Nephron progenitor cell (in vitro differentiated cells): ENCODE data around the gene KBTBD12.
A peak's percentile ranks its signal among the peaks of the same experiment; 100 is the strongest.
"Not testable (repeated sequence)": the region's sequence is repeated elsewhere in the genome, so short reads cannot be mapped to it uniquely, and the experiment has no call there.

Experiments
- DNase-seq: peaks from one replicate; pipeline ENCODE4 v3.0.0; 2021
- H3K27ac Mint-ChIP-seq: 2 replicates; pipeline ENCODE4 v1.8.0; 2021; ENCODE audit warnings: mild to moderate bottlenecking, moderate library complexity, mixed read lengths
- H3K27me3 Mint-ChIP-seq: 2 replicates; pipeline ENCODE4 v1.8.0; 2021; ENCODE audit warnings: mild to moderate bottlenecking, low read depth, mixed read lengths; ENCODE audit not compliant: poor library complexity
- H3K36me3 Mint-ChIP-seq: 2 replicates; pipeline ENCODE4 v1.8.0; 2021; ENCODE audit warnings: low read depth, mixed read lengths
- H3K4me1 Mint-ChIP-seq: 2 replicates; pipeline ENCODE4 v1.8.0; 2021; ENCODE audit warnings: mixed read lengths
- H3K4me3 Mint-ChIP-seq: 2 replicates; pipeline ENCODE4 v1.8.0; 2021; ENCODE audit warnings: mild to moderate bottlenecking, moderate library complexity, mixed read lengths
- H3K9me3 Mint-ChIP-seq: 2 replicates; pipeline ENCODE4 v1.8.0; 2021; ENCODE audit warnings: mild to moderate bottlenecking, moderate library complexity, mixed read lengths
- TF ChIP-seq, protein P1 (sequence below): fragments of 200-600 bp; sonication (generic); IDR thresholded peaks from 2 replicates; pipeline ENCODE4 v1.5.0; 2021; ENCODE audit warnings: antibody characterized with exemption

KBTBD12 gene, protein sequence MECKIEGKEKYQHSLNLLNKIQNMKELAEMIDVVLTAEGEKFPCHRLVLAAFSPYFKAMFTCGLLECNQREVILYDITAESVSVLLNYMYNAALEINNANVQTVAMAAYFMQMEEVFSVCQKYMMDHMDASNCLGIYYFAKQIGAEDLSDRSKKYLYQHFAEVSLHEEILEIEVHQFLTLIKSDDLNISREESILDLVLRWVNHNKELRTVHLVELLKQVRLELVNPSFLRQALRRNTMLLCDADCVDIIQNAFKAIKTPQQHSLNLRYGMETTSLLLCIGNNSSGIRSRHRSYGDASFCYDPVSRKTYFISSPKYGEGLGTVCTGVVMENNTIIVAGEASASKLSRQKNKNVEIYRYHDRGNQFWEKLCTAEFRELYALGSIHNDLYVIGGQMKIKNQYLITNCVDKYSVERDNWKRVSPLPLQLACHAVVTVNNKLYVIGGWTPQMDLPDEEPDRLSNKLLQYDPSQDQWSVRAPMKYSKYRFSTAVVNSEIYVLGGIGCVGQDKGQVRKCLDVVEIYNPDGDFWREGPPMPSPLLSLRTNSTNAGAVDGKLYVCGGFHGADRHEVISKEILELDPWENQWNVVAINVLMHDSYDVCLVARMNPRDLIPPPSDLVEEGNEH

DNA sequence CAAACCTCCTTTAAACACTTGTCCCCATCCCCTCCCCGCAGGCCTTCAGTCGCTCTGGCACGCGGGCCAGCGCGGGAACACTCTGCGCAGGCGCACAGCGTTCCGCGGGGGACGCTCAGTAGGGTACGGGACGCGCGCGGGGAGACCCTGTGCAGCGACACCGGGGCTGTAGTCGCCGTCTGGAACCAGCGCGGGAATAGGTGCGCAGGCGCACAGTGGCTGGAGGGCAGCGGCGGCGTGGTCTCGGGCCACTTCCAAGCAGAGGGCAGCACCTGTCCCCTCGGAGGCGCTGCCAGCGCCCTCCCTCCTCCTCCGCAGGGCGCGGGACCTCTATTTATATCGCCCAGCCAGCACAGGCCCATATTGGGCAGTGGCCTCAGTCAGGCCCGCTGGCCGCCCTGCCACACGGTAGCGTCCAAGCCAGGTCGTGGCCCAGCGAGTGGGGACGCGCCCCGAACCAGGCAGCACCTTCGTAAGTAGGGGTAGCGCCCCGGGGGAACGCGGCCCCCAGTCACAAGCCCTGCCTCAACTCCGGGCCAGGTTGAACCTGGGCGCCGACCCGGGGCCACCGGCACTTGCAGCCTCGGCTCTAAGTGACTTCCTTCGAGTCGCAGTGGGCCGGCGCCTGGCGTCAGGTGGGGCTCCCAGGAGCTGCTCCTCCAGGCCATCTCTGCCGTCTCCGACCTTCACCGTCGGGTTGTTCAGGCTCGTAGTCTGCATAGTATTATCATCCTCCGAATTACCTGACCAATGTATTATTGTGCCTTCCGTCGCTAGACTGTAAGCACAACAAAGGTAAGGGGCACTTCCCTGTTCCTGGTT, at the start of gene KBTBD12:
Gene KBTBD12, plus strand, starts transcription at position 118 of the 822 bp plus-strand sequence. CDS start 7,830 bp downstream, outside the sequence.
- Mint-ChIP-seq H3K4me3 (no peak within 1 kb of the TSS), H3K4me1 (peaks cover 8% of the 10 kb centered on the region), H3K27me3 (peaks cover 25% of the 10 kb centered on the region), H3K36me3 (no peaks in the 10 kb centered on the region), H3K27ac (peak within 1 kb of the TSS; percentile 48), H3K9me3 (peaks cover 5% of the 10 kb centered on the region)
- TF ChIP-seq, protein P1, sequence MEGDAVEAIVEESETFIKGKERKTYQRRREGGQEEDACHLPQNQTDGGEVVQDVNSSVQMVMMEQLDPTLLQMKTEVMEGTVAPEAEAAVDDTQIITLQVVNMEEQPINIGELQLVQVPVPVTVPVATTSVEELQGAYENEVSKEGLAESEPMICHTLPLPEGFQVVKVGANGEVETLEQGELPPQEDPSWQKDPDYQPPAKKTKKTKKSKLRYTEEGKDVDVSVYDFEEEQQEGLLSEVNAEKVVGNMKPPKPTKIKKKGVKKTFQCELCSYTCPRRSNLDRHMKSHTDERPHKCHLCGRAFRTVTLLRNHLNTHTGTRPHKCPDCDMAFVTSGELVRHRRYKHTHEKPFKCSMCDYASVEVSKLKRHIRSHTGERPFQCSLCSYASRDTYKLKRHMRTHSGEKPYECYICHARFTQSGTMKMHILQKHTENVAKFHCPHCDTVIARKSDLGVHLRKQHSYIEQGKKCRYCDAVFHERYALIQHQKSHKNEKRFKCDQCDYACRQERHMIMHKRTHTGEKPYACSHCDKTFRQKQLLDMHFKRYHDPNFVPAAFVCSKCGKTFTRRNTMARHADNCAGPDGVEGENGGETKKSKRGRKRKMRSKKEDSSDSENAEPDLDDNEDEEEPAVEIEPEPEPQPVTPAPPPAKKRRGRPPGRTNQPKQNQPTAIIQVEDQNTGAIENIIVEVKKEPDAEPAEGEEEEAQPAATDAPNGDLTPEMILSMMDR: no peak
- DNase-seq: peak; percentile 31

DNA sequence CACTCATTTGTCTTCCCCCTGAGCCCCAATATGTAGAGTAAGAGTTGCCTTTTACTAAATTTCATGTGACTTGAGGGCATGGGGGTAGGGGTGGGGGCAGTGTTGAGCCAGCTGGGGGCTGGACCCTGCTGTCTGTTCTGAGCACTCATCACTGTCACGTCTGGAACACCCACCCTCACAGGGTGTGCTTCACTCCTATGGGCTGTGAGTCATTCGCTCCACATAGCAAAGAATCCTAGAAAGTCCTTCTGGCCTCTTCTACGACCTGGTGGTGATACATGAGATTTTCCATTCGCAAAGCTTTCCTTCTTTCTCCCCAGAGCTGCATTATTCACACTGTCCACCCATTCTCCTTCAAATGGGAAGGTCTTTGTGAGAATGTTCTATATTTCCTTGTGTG, 49.1 kb upstream of the KBTBD12 start:
- Mint-ChIP-seq H3K36me3 (no peaks in the 10 kb centered on the region), H3K27ac (no peak overlapping the region), H3K27me3 (peaks cover 8% of the 10 kb centered on the region), H3K9me3 (no peaks in the 10 kb centered on the region), H3K4me1 (peaks cover 5% of the 10 kb centered on the region), H3K4me3 (no peak overlapping the region)
- no peak for DNase-seq
- TF ChIP-seq, protein P1: no peak

DNA sequence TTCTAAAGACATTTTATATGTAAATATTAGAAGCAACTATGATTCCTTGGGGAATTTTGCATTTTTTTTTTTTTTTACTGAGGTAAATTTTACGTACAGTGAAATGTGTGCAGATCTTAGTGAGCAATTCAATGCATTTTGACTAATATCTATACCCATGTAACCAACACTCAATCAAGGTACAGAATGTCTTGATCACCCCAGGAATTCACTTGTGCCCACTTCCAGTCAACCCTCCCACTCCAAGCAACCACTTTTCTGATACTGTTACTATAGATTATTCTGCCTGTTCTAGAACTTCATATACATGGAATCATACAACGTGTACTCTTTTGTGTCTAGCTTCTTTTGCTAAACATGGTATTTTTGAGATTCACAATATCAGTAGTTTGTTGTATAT, 47.6 kb upstream of the KBTBD12 start:
- no peaks in the 10 kb centered on the region for H3K36me3 Mint-ChIP-seq
- H3K27ac Mint-ChIP-seq: peak overlapping the region; percentile 29
- TF ChIP-seq, protein P1: no peak
- DNase-seq: no peak
- no peak overlapping the region for H3K4me3 Mint-ChIP-seq
- peaks cover 5% of the 10 kb centered on the region for H3K4me1 Mint-ChIP-seq
- no peaks in the 10 kb centered on the region for H3K9me3 Mint-ChIP-seq
- H3K27me3 Mint-ChIP-seq: peaks cover 4% of the 10 kb centered on the region

DNA sequence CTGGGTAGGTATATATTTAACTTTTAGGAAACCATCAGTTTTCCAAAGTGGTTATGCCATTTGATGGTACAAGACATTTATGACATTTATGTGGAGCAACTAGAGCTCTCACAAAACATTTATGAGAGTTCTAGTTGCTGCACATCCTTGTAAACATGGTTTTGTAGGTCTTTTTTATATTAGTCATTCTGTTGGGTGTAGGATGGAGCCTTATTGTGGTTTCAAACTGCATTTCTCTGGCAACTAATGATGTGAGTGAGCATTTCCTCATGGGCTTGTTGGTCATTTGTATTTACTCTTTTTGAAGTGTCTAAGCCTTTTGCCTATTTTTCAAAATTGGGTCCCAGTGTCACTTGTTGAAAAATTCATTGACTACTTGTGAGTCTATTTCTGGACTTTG, 47.0 kb upstream of the KBTBD12 start:
- Mint-ChIP-seq H3K36me3 (no peaks in the 10 kb centered on the region), H3K4me1 (peaks cover 5% of the 10 kb centered on the region), H3K9me3 (no peaks in the 10 kb centered on the region), H3K4me3 (no peak overlapping the region), H3K27ac (no peak overlapping the region), H3K27me3 (peaks cover 4% of the 10 kb centered on the region)
- no peak for DNase-seq
- TF ChIP-seq, protein P1: no peak

DNA sequence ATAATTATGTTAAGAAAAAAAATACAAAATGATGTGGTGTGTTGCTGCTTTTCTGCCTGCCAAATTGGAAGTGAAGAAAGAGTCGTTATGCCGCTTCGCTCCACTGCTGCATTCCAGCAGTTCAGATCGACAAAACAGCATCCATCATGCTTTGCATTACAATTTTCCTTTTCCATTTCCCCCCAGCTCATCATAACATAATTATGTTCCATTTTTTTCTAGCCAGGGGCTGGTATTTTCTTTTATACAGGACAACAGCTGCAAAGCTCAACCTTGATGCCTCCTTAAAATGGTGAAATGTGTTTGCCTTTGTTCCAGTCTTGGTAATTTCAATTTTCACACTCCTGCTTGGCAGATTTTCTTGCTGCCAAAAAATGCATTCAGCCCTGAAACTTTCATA, 44.9 kb upstream of the KBTBD12 start:
- TF ChIP-seq, protein P1: no peak

DNA sequence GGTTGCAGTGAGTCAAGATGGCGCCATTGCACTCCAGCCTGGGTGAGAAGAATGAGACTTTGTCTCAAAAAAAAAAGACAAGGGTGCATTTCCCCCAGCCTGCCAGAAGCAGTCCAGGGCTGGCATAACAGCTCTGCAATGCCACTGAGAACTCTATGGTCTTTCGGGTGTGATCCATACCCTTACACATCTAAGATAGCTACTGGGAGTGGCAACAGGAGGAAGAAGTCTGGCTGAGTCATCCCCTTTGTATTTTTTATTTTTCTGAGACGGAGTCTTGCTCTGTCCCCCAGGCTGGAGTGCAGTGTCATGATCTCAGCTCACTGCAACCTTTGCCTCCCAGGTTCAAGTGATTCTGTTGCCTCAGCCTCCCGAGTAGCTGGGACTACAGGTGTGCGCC, 40.9 kb upstream of the KBTBD12 start:
- H3K9me3 Mint-ChIP-seq, H3K4me3 Mint-ChIP-seq, H3K36me3 Mint-ChIP-seq, H3K27ac Mint-ChIP-seq, DNase-seq, H3K4me1 Mint-ChIP-seq, H3K27me3 Mint-ChIP-seq: not testable (repeated sequence)

More for the DNA sequence above, 44.9 kb upstream of the KBTBD12 start:
- Mint-ChIP-seq H3K27me3 (peaks cover 4% of the 10 kb centered on the region), H3K4me1 (peaks cover 5% of the 10 kb centered on the region), H3K36me3 (no peaks in the 10 kb centered on the region), H3K4me3 (no peak overlapping the region), H3K27ac (no peak overlapping the region), H3K9me3 (no peaks in the 10 kb centered on the region)
- no peak for DNase-seq
